Transverse colon (tissue), 4 donors: ENCODE results near the gene NOTCH3. TPM values are rescaled to one million over a fixed set of nuclear protein-coding genes. Genes with fewer than 3 reads are reported as not detected.

Experiments used
- DNase-seq: peaks from one replicate; pipeline ENCODE4 v3.0.0-alpha.2; 2019
- H3K27ac ChIP-seq, 4 donors: fragments of 200-600 bp; sonication (generic); 2 replicates each; pipeline ENCODE4 v1.5.1; 2016 to 2018; ENCODE audit warnings: inconsistent platforms in 4 of 4
- H3K27me3 ChIP-seq: fragments of 200-600 bp; sonication (generic); 2 replicates; pipeline ENCODE4 v1.5.1; 2017; ENCODE audit warnings: inconsistent platforms
- H3K36me3 ChIP-seq, 4 donors: fragments of 200-600 bp; sonication (generic); 2 replicates each; pipeline ENCODE4 v1.5.1; 2017 to 2019; ENCODE audit warnings: inconsistent platforms in 4 of 4
- H3K4me1 ChIP-seq, 4 donors: fragments of 200-600 bp; sonication (generic); 2 replicates each; pipeline ENCODE4 v1.5.1; 2017 to 2020; ENCODE audit warnings: inconsistent platforms in 4 of 4
- H3K4me3 ChIP-seq, 4 donors: fragments of 200-600 bp; sonication (generic); 1 replicate in 1 of 4; 2 replicates in 3 of 4; pipeline versions ENCODE4 v1.5.1 to v1.6.1; 2017 to 2019; ENCODE audit warnings: inconsistent platforms in 4 of 4
- H3K9me3 ChIP-seq, 2 donors: fragments of 200-600 bp; sonication (generic); 2 replicates each; pipeline ENCODE4 v1.5.1; 2017 to 2019; ENCODE audit warnings: inconsistent platforms in 2 of 2
- EP300 ChIP-seq: sonication (generic); formaldehyde crosslinking; IDR thresholded peaks from one replicate; pipeline ENCODE4 v1.6.1; 2017; ENCODE audit warnings: antibody characterized with exemption, low read depth
- POLR2A ChIP-seq: fragments of 450-650 bp; IDR thresholded peaks from one replicate; pipeline ENCODE4 v1.6.1; 2016; ENCODE audit warnings: antibody characterized with exemption, mild to moderate bottlenecking, moderate library complexity
- POLR2AphosphoS5 ChIP-seq, 3 donors: sonication (generic); formaldehyde crosslinking; IDR thresholded peaks; one replicate each; pipeline ENCODE4 v1.6.1; 2016; ENCODE audit warnings: antibody characterized with exemption in 3 of 3
- WGBS, 2 donors: methylation state at CpG; one replicate each; pipeline ENCODE4 v1.1.5; 2018; ENCODE audit warnings: low coverage in 1 of 2; 5-methylcytosine and 5-hydroxymethylcytosine counted together
- in situ Hi-C, 4 donors: fragments of 200-750 bp; cut with MboI; loops; one replicate each; pipeline versions ENCODE4 v1.15.0 to v1.15.1; 2017; ENCODE audit warnings: low sequenced_read_pairs in 3 of 4, low pct_ligation_motif_present in 1 of 4, low pct_unique_long_range_greater_than_20kb in 1 of 4
- intact Hi-C: fragments of 100-400 bp; cut with DNase I; formaldehyde crosslinking; loops from one replicate; pipeline ENCODE4 v1.15.1; 2023; ENCODE audit warnings: low total_unique reads
- total RNA-seq, 4 donors: library from RNA; depleted of rRNA; stranded (reverse); fragments of >200 nt; gene quantifications; one replicate each; pipeline ENCODE4 v1.1.0, GENCODE V29; 2016
- TF ChIP-seq, protein P1 (sequence below), 5 experiments: fragments of 200-600 bp in 3 of 5; fragments of 450-650 bp in 2 of 5; sonication (generic) in 3 of 5; IDR thresholded peaks; 1 replicate in 2 of 5; 2 replicates in 3 of 5; pipeline ENCODE4 v1.5.1; 2016 to 2017; ENCODE audit warnings: antibody characterized with exemption in 5 of 5, inconsistent platforms in 3 of 5, mild to moderate bottlenecking in 2 of 5, moderate library complexity in 1 of 5

NOTCH3 gene
- total RNA-seq, 4 donors from 2014 or later = 2.2 to 16.3 (median 4.7) TPM

- no peak for TF ChIP-seq POLR2A
- TF ChIP-seq EP300 = no peak
- no peak for TF ChIP-seq POLR2AphosphoS5 (IDR thresholded peaks at IDR 0.05)
- TF ChIP-seq, protein P1, sequence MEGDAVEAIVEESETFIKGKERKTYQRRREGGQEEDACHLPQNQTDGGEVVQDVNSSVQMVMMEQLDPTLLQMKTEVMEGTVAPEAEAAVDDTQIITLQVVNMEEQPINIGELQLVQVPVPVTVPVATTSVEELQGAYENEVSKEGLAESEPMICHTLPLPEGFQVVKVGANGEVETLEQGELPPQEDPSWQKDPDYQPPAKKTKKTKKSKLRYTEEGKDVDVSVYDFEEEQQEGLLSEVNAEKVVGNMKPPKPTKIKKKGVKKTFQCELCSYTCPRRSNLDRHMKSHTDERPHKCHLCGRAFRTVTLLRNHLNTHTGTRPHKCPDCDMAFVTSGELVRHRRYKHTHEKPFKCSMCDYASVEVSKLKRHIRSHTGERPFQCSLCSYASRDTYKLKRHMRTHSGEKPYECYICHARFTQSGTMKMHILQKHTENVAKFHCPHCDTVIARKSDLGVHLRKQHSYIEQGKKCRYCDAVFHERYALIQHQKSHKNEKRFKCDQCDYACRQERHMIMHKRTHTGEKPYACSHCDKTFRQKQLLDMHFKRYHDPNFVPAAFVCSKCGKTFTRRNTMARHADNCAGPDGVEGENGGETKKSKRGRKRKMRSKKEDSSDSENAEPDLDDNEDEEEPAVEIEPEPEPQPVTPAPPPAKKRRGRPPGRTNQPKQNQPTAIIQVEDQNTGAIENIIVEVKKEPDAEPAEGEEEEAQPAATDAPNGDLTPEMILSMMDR (IDR thresholded peaks at IDR 0.05) = no peak
- H3K27me3 ChIP-seq = no peaks in the 10 kb centered on the region
- H3K4me3 ChIP-seq = no peak overlapping the region
- 77% methylated on average over 9 of the region's 10 CpGs; no CpG with 5 or more reads in 1 of the 2 donors for WGBS, 2 donors
- H3K36me3 ChIP-seq = no peaks in the 10 kb centered on the region
- in situ Hi-C loops (loop anchor here in 2 of 4 donors (10.0 kb wide), 1 partner anchor 385 kb away; no protein-coding TSS in a partner anchor), intact Hi-C loops (loop anchor here (10.0 kb wide), 1 partner anchor 85 kb away; no protein-coding TSS in a partner anchor)
- no peak for DNase-seq
- H3K27ac ChIP-seq = no peak overlapping the region
- H3K9me3 ChIP-seq = peaks cover 9 to 12% of the 10 kb centered on the region in 2 donors
- H3K4me1 ChIP-seq = no peaks in the 10 kb centered on the region
Observed at GRCh38 chr19:15169541-15170285, 31.1 kb downstream of the NOTCH3 start.

DNA sequence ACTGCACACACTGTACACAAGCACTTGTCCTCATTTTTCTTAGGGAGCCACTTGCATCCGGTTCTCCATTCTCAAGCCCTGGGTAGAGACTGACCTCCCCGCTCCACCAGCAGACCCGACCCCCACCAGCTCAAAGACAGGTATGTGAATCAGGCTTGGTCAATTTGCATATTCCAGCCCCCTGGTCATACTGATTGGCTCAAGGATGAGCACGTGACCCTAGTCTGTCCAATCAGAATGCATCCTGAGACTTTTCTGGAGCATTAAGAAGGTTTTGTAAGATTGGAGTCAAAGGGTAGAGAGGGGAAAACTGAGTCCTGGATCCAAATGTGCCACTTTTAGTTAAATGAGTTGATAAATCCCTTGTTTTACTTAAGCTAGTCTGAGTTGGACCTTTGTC is 34.1 kb downstream of the NOTCH3 start:
- Histone ChIP-seq H3K4me3 (no peak overlapping the region), H3K9me3 (peaks cover 9 to 14% of the 10 kb centered on the region in 2 donors), H3K4me1 (no peaks in the 10 kb centered on the region), H3K27me3 (no peaks in the 10 kb centered on the region), H3K27ac (no peak overlapping the region), H3K36me3 (no peaks in the 10 kb centered on the region)
- TF ChIP-seq EP300 = no peak
- no peak for DNase-seq
- in situ Hi-C loops (no loop called here), intact Hi-C loops (no loop called here)
- 65 to 70% methylated on average over 4 of the region's 4 CpGs for WGBS, 2 donors

DNA sequence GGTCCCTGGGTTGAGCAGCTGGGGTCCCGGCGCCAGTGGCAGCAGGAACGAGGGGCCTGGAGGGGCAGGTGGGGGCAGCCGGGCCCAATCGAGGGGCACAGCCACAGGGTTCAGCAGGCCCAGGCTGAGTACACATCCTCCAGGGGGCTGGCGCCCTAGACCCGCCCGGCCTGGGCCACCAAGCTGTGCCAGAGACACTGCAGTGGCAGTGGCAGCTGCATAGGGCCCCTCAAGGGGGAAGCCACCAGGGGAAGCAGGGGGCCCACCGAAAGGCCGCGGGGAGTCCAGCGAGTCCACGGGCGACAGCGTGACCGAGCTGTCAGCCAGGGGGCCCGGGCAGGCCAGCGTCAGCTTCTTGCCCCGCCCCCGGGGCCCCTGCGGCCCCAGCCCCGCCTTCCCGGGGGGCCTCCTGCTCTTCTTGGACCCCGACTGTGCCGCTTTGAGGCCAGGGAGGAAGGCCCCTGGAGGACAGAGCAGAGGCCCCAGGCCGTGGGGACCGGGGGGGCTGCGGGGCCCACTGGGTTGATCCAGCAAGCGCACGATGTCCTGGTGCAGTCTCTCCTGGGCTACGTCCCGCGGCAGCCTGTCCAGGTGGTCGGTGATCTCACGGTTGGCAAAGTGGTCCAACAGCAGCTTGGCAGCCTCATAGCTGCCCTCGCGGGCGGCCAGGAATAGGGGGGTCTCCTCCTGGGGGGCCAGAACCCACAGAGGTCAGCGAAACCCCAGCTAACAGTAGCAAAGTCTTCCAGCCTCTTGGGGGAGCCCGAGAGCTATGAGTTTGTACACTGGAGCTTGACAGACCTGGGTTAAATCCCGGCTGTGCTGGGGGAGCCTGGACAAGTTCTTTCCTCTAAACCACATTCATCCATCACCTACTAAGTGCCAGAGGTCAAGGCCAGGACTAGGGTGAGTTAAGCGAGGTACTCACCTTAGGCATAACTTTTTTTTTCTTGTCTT is 39.5 kb downstream of the NOTCH3 start:
- no peaks in the 10 kb centered on the region for H3K36me3 ChIP-seq
- intact Hi-C loops = no loop called here
- peaks cover 9 to 14% of the 10 kb centered on the region in 2 donors for H3K9me3 ChIP-seq
- H3K4me1 ChIP-seq = no peaks in the 10 kb centered on the region
- H3K4me3 ChIP-seq = no peak overlapping the region
- DNase-seq = no peak
- TF ChIP-seq, protein P1 (IDR thresholded peaks at IDR 0.05) = peak in 2 of 5 experiments; percentile 15 to 16
- no peak for TF ChIP-seq EP300
- H3K27ac ChIP-seq = no peak overlapping the region
- 76% methylated on average over 11 of the region's 42 CpGs; no CpG with 5 or more reads in 1 of the 2 donors for WGBS, 2 donors
- in situ Hi-C loops = no loop called here
- no peaks in the 10 kb centered on the region for H3K27me3 ChIP-seq

- Histone ChIP-seq H3K27me3 (no peaks in the 10 kb centered on the region), H3K4me3 (no peak overlapping the region), H3K4me1 (no peaks in the 10 kb centered on the region), H3K36me3 (no peaks in the 10 kb centered on the region), H3K9me3 (no peaks in the 10 kb centered on the region), H3K27ac (no peak overlapping the region)
- TF ChIP-seq, protein P1 (IDR thresholded peaks at IDR 0.05) = no peak
- TF ChIP-seq EP300 (no peak), POLR2AphosphoS5 (IDR thresholded peaks at IDR 0.05) (no peak), POLR2A (no peak)
- DNase-seq = no peak
- 62 to 67% methylated on average over 3 of the region's 3 CpGs for WGBS, 2 donors
- in situ Hi-C loops = no loop called here
- intact Hi-C loops = loop anchor here (5.0 kb wide), 1 partner anchor 1868 kb away; the partner anchor contains the start of gene CPAMD8
Observed at GRCh38 chr19:15159251-15159650, 41.5 kb downstream of the NOTCH3 start.
